Adrenal gland (tissue), 12 donors: ENCODE results near the gene RMI2. TPM values are rescaled to one million over a fixed set of nuclear protein-coding genes. Genes with fewer than 3 reads are reported as not detected.
A peak's percentile ranks its signal among the peaks of the same experiment; 100 is the strongest.

ENCODE experiments used
- DNase-seq, 7 donors: peaks; one replicate each; pipeline ENCODE4 v3.0.0-alpha.2; 2019 to 2020
- H3K27ac ChIP-seq, 5 donors: fragments of 200-600 bp; sonication (generic) in 4 of 5; 1 replicate in 3 of 5; 2 replicates in 2 of 5; pipeline versions ENCODE4 v1.5.1 to v1.8.0; 2016 to 2020; ENCODE audit warnings: mild to moderate bottlenecking in 1 of 5
- H3K27me3 ChIP-seq: fragments of 200-600 bp; 2 replicates; pipeline ENCODE4 v1.8.0; 2021
- H3K36me3 ChIP-seq, 2 donors: fragments of 200-600 bp; replicated peaks in 1 of 2; 1 replicate in 1 of 2; 2 replicates in 1 of 2; pipeline versions ENCODE4 v1.5.1 to v1.8.0; 2018 to 2022
- H3K4me1 ChIP-seq, 2 donors: fragments of 200-600 bp; replicated peaks in 1 of 2; 1 replicate in 1 of 2; 2 replicates in 1 of 2; pipeline versions ENCODE4 v1.5.1 to v1.8.0; 2018 to 2021
- H3K4me3 ChIP-seq, 4 donors: fragments of 200-600 bp; sonication (generic) in 3 of 4; one replicate each; pipeline ENCODE4 v1.5.1; 2016 to 2018
- H3K9me3 ChIP-seq, 3 donors: fragments of 200-600 bp; sonication (generic) in 1 of 3; replicated peaks in 1 of 3; 1 replicate in 2 of 3; 2 replicates in 1 of 3; pipeline versions ENCODE4 v1.5.1 to v1.8.0; 2016 to 2021
- POLR2A ChIP-seq, 2 donors: fragments of 450-650 bp; IDR thresholded peaks; one replicate each; pipeline ENCODE4 v1.6.1; 2017; ENCODE audit warnings: antibody characterized with exemption in 2 of 2, mild to moderate bottlenecking in 2 of 2, moderate library complexity in 1 of 2
- WGBS, 4 donors: extraction: QIAGEN DNeasy Blood & Tissue Kit in 2 of 4; methylation state at CpG; one replicate each; pipeline versions ENCODE4 v1.1.5 to v1.1.7; 2013 to 2017; 5-methylcytosine and 5-hydroxymethylcytosine counted together
- intact Hi-C, 2 donors: fragments of 100-400 bp; cut with DNase I; formaldehyde crosslinking; loops; one replicate each; pipeline versions ENCODE4 v1.14.1 to v1.15.0; 2022 to 2023
- polyA plus RNA-seq, 3 donors: library from polyadenylated mRNA; stranded (reverse); fragments of 200-250 nt in 2 of 3; fragments of 350-450 nt in 1 of 3; fragmentation: Illumina TruSeq in 1 of 3; extraction: RNeasy Lipid Tissue Mini Kit (QIAGEN cat#74804) in 1 of 3; gene quantifications; one replicate each; pipeline ENCODE4 v1.2.3, GENCODE V29; 2013 to 2014
- total RNA-seq, 9 donors: library from RNA; depleted of rRNA in 4 of 9; stranded (reverse); fragments of >200 nt in 4 of 9; fragments of 120-200 nt in 1 of 9; fragmentation: NEBNext Ultra II Directional in 1 of 9; extraction: Animal tissue kit (Norgen Biotek cat#: 25700) in 1 of 9; gene quantifications; one replicate each; pipeline versions ENCODE4 v1.1.0 to v1.2.4, GENCODE V29; 2013 to 2023
- TF ChIP-seq, protein P1 (sequence below), 6 experiments: fragments of 450-650 bp in 4 of 6; fragments of 200-600 bp in 2 of 6; sonication (generic) in 1 of 6; IDR thresholded peaks; 1 replicate in 5 of 6; 2 replicates in 1 of 6; pipeline versions ENCODE4 v1.5.1 to v1.8.0; 2016 to 2021; ENCODE audit warnings: antibody characterized with exemption in 6 of 6, mild to moderate bottlenecking in 2 of 6, moderate library complexity in 1 of 6
- donor health status: healthy with polysubstance abuse.
- donor health status: Bipolar disorder and iron deficiency.
- donor health status: DM: yes; HTN: yes; CAD: no.
- donor health status: DM: no; HTN: no; CAD: no.
- donor health status: DM: no; HTN: no; CAD: no.
- donor health status: DM: yes; HTN: yes; CAD: no.

The RMI2 gene
- total and polyA plus RNA-seq, 12 donors, result 0.56 to 21.1 (median 1.2) TPM; not detected in 2

DNA sequence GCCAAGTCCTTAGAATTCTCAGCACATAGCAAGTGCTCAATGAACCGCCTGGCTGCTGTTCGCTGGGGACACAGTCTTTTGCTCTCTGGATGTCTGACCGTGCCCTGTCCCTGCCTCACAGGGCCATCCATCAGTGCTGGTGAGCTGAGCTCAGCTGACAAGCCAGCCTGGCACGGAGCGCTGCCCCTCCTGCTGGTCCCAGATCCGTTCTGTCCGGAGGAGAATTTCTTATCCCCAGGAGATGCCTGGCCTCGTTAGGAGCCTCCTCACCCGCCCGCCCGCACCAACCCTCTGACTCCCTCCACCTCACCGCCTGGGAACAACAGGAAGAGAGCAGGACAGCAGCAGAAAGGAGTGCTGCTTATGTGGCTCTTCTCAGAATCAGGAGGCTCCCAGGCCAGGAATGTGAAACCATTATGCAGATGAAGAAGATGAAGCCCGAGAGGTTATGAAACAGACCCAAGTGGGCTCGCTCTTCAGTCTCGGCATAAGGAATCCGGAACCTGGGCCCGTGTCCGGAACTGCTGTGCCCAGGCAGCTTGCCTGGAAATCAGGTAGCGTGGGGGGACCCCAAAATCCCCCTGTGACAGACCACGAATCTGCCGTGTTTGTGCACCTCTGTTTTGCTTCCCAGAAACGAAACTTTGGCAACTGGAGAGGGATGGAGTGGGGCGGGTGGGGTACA lies 28.8 kb upstream of the RMI2 start:
- TF ChIP-seq, protein P1, sequence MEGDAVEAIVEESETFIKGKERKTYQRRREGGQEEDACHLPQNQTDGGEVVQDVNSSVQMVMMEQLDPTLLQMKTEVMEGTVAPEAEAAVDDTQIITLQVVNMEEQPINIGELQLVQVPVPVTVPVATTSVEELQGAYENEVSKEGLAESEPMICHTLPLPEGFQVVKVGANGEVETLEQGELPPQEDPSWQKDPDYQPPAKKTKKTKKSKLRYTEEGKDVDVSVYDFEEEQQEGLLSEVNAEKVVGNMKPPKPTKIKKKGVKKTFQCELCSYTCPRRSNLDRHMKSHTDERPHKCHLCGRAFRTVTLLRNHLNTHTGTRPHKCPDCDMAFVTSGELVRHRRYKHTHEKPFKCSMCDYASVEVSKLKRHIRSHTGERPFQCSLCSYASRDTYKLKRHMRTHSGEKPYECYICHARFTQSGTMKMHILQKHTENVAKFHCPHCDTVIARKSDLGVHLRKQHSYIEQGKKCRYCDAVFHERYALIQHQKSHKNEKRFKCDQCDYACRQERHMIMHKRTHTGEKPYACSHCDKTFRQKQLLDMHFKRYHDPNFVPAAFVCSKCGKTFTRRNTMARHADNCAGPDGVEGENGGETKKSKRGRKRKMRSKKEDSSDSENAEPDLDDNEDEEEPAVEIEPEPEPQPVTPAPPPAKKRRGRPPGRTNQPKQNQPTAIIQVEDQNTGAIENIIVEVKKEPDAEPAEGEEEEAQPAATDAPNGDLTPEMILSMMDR (IDR thresholded peaks at IDR 0.05), result no peak
- no peak for TF ChIP-seq POLR2A (IDR thresholded peaks at IDR 0.05)
- DNase-seq, result no peak
- Histone ChIP-seq H3K27me3 (no peaks in the 10 kb centered on the region), H3K27ac (no peak overlapping the region), H3K36me3 (no peaks in the 10 kb centered on the region), H3K4me3 (no peak overlapping the region), H3K9me3 (no peaks in the 10 kb centered on the region), H3K4me1 (peaks cover 0 to 3% of the 10 kb centered on the region in 2 donors)
- WGBS, 4 donors, result 72 to 89% (median 80%) methylated on average over 13 to 23 of the region's 23 CpGs
- intact Hi-C loops, result no loop called here

DNA sequence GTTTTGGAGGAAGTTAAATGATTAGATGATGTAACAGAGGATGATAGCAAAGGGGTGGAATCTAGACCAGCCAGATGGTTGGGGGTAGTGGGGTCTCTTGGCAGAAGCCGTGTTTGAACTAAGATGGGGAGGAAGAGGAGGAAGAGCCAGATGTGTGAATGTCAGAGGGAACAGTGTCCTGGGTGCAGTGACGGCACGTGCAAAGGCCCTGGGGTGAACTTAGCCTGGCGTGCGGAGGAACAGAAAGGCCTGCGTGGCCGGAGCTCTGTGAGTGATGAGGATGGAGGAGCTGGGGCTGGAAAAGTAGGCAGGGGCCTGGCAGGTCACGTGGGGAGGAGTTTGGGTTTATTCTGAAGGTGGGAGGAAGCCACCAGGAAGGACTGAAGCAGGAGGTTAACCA lies 26.4 kb upstream of the RMI2 start:
- Histone ChIP-seq H3K27ac (no peak overlapping the region), H3K9me3 (no peaks in the 10 kb centered on the region), H3K27me3 (no peaks in the 10 kb centered on the region), H3K4me1 (no peaks in the 10 kb centered on the region), H3K36me3 (no peaks in the 10 kb centered on the region), H3K4me3 (no peak overlapping the region)
- intact Hi-C loops, result no loop called here
- 78 to 91% (median 88%) methylated on average over 8 of the region's 8 CpGs for WGBS, 4 donors
- no peak for DNase-seq
- TF ChIP-seq, protein P1 (IDR thresholded peaks at IDR 0.05), result no peak
- no peak for TF ChIP-seq POLR2A (IDR thresholded peaks at IDR 0.05)

DNA sequence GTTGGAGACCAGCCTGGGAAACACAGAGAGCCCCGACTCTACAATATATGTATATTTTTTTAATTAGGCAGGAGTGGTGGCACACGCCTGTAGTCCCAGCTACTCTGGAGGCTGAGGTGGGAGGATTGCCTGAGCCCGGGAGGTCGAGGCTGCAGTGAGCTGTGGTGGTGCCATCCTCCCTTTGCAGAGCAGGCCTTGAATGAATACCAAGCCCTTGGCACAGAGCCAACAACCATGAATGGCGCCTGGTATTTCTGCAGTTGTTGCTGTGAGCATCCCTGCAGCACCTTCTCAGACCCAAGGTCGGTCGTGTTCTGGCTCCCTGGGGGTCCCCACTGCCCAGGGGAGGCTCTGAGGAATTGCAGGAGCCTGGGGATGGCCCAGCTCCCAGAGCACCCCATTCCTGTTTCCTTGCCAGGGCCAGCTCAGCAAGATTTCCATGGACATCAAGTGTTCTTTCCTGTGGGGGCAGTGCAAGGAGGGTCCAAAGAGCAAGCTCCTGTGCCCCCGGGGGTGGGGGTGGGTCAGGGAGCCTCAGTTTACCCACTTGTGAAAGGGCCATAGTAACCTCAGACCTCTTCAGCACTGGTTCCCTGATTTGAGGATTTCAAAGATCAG lies 25.6 kb upstream of the RMI2 start:
- H3K27me3 ChIP-seq, result no peaks in the 10 kb centered on the region
- H3K4me3 ChIP-seq, result no peak overlapping the region
- no peaks in the 10 kb centered on the region for H3K9me3 ChIP-seq
- no peak for TF ChIP-seq POLR2A (IDR thresholded peaks at IDR 0.05)
- whole genome bisulfite sequencing, 4 donors, result 54 to 71% (median 56%) methylated on average over 4 to 8 of the region's 8 CpGs
- intact Hi-C loops, result no loop called here
- no peaks in the 10 kb centered on the region for H3K4me1 ChIP-seq
- DNase-seq, result peak in 3 of 7 donors; percentile 28 to 62 (median 41)
- no peak overlapping the region for H3K27ac ChIP-seq
- H3K36me3 ChIP-seq, result no peaks in the 10 kb centered on the region

DNA sequence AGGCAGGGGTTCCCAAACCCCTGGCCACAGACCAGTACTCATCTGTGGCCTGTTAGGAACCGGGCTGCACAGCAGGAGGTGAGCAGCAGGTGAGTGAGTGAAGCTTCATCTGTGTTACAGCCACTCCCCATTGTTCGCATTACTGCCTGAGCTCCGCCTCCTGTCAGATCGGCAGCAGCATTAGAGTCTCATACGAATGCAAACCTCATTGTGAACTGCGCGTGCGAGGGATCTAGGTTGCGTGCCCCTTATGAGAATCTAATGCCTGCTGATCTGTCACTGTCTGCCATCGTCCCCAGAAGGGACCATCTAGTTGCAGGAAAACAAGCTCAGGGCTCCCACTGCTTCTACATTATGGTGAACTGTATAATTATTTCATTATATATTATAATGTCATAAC lies 25.1 kb upstream of the RMI2 start:
- intact Hi-C loops, result no loop called here

More for the DNA sequence above, 25.1 kb upstream of the RMI2 start:
- no peaks in the 10 kb centered on the region for H3K4me1 ChIP-seq
- no peak for DNase-seq
- H3K27ac ChIP-seq, result no peak overlapping the region
- TF ChIP-seq, protein P1 (IDR thresholded peaks at IDR 0.05), result no peak
- no peak for TF ChIP-seq POLR2A (IDR thresholded peaks at IDR 0.05)
- 81 to 92% (median 86%) methylated on average over 9 to 10 of the region's 10 CpGs for WGBS, 4 donors
- no peaks in the 10 kb centered on the region for H3K27me3 ChIP-seq
- H3K36me3 ChIP-seq, result no peaks in the 10 kb centered on the region
- H3K4me3 ChIP-seq, result no peak overlapping the region
- H3K9me3 ChIP-seq, result no peaks in the 10 kb centered on the region
